Measurements from ENCODE around the gene MAML2. TPM values are rescaled to one million over a fixed set of nuclear protein-coding genes. Genes with fewer than 3 reads are reported as not detected.

Gene MAML2
- total and polyA plus RNA-seq, 2 experiments from 2014 or later = 2.0 to 7.1 TPM

GRCh38 chr11:96043291-96043690 lies 299.7 kb downstream of the MAML2 start:
- Mint-ChIP-seq H3K36me3 (ENCODE audit: low read depth) (no peaks in the 10 kb centered on the region; the same call in 2 of the 3 replicates), H3K4me3 (no peak overlapping the region), H3K9me3 (peaks cover 3% of the 10 kb centered on the region; the same call in 1 of the 3 replicates), H3K27ac (no peak overlapping the region), H3K4me1 (peaks cover 23% of the 10 kb centered on the region), H3K27me3 (ENCODE audit: insufficient read depth, low read depth, poor library complexity) (peaks cover 7% of the 10 kb centered on the region)
- no peak overlapping the region for H3K27ac ChIP-seq (ENCODE audit: low read depth)
- no peaks in the 10 kb centered on the region for H4K20me1 ChIP-seq (replicated peaks; ENCODE audit: insufficient read depth)
- H3K36me3 ChIP-seq (ENCODE audit: insufficient read depth) = no peaks in the 10 kb centered on the region
- H3K9me2 ChIP-seq (ENCODE audit: insufficient read depth) = peaks cover 4% of the 10 kb centered on the region; the same call in 1 of the 2 replicates
- H3K27me3 ChIP-seq (ENCODE audit: insufficient read depth) = no peaks in the 10 kb centered on the region
- DNase-seq (ENCODE audit: low spot score) (no peak), ATAC-seq (no peak)
- TF ChIP-seq EZH2 (IDR thresholded peaks at IDR 0.05; ENCODE audit: low read depth, unreplicated experiment) (no peak), STAT1 (IDR thresholded peaks at IDR 0.05; ENCODE audit: unreplicated experiment) (no peak), CTCF (conservative IDR thresholded peaks at IDR 0.05; ENCODE audit: low read depth in 2 of 2) (no peak), NANOG (IDR thresholded peaks at IDR 0.05; ENCODE audit: borderline replicate concordance) (no peak), ETS1 (IDR thresholded peaks at IDR 0.05) (no peak), ZNF114 (CRISPR knock-in tag; IDR thresholded peaks at IDR 0.05) (no peak), POLR2AphosphoS5 (IDR thresholded peaks at IDR 0.05; ENCODE audit: low read depth) (no peak), REST (IDR thresholded peaks at IDR 0.05; ENCODE audit: unreplicated experiment) (no peak), CREB1 (CRISPR knock-in tag; IDR thresholded peaks at IDR 0.05; ENCODE audit: low read depth) (no peak), ZNF331 (CRISPR knock-in tag; IDR thresholded peaks at IDR 0.05; ENCODE audit: low read depth) (no peak), JUNB (IDR thresholded peaks at IDR 0.05; ENCODE audit: unreplicated experiment) (no peak), EZH2phosphoT487 (IDR thresholded peaks at IDR 0.05; ENCODE audit: unreplicated experiment) (no peak), ZNF462 (CRISPR knock-in tag; IDR thresholded peaks at IDR 0.05) (no peak)
- no peak overlapping the region for H2AFZ ChIP-seq
- H3K79me2 ChIP-seq (replicated peaks; ENCODE audit: insufficient read depth) = no peaks in the 10 kb centered on the region
- no peak overlapping the region for H3K4me2 ChIP-seq
- no peak overlapping the region for H3K4me3 ChIP-seq
- peaks cover 13% of the 10 kb centered on the region for H3K4me1 ChIP-seq (ENCODE audit: insufficient read depth)
- no peaks in the 10 kb centered on the region for H3F3A ChIP-seq (replicated peaks; ENCODE audit: low read depth)

Measured in GM23338 (cell line).